Testis (tissue), 3 donors: ENCODE results near the gene ADAMTS14. TPM values are rescaled to one million over a fixed set of nuclear protein-coding genes. Genes with fewer than 3 reads are reported as not detected.

Experiments
- DNase-seq: peaks from one replicate; pipeline ENCODE4 v3.0.0-alpha.2; 2019
- H3K27ac ChIP-seq, 2 donors: fragments of 200-600 bp; sonication (generic); one replicate each; pipeline ENCODE4 v1.5.1; 2019
- H3K27me3 ChIP-seq: fragments of 200-600 bp; sonication (generic); one replicate; pipeline ENCODE4 v1.5.1; 2019
- H3K36me3 ChIP-seq: fragments of 200-600 bp; sonication (generic); one replicate; pipeline ENCODE4 v1.5.1; 2017; ENCODE audit warnings: low read depth; ENCODE audit errors: missing control alignments
- H3K4me1 ChIP-seq: fragments of 200-600 bp; sonication (generic); one replicate; pipeline ENCODE4 v1.5.1; 2019
- H3K4me3 ChIP-seq, 2 donors: fragments of 200-600 bp; sonication (generic); one replicate each; pipeline ENCODE4 v1.5.1; 2017 to 2019
- H3K9me3 ChIP-seq: fragments of 200-600 bp; sonication (generic); one replicate; pipeline ENCODE4 v1.5.1; 2017
- POLR2A ChIP-seq: fragments of 450-650 bp; IDR thresholded peaks from one replicate; pipeline ENCODE4 v1.6.1; 2017; ENCODE audit warnings: antibody characterized with exemption, mild to moderate bottlenecking, moderate library complexity
- WGBS, 2 donors: methylation state at CpG; one replicate each; pipeline ENCODE4 v1.1.5; 2018; 5-methylcytosine and 5-hydroxymethylcytosine counted together
- intact Hi-C: fragments of 100-400 bp; cut with DNase I; formaldehyde crosslinking; loops from one replicate; pipeline ENCODE4 v1.15.1; 2023; ENCODE audit warnings: low total_unique reads
- polyA plus RNA-seq: library from polyadenylated mRNA; stranded (reverse); fragments of 350-450 nt; fragmentation: Illumina TruSeq; extraction: RNeasy Lipid Tissue Mini Kit (QIAGEN cat#74804); gene quantifications from one replicate; pipeline ENCODE4 v1.2.3, GENCODE V29; 2014; ENCODE audit warnings: low read depth, low replicate concordance; ENCODE audit not compliant: insufficient read depth
- total RNA-seq, 2 donors: library from RNA; depleted of rRNA; stranded (reverse); fragments of >200 nt; gene quantifications; one replicate each; pipeline ENCODE4 v1.2.3, GENCODE V29; 2016
- TF ChIP-seq, protein P1 (sequence below), 3 experiments: fragments of 450-650 bp in 2 of 3; fragments of 200-600 bp in 1 of 3; sonication (generic) in 1 of 3; IDR thresholded peaks; one replicate each; pipeline ENCODE4 v1.5.1; 2016 to 2019; ENCODE audit warnings: antibody characterized with exemption in 3 of 3, mild to moderate bottlenecking in 2 of 3, moderate library complexity in 1 of 3

The ADAMTS14 gene
- total and polyA plus RNA-seq, 3 donors from 2014 or later = 0.63 to 0.93 (median 0.90) TPM

DNA sequence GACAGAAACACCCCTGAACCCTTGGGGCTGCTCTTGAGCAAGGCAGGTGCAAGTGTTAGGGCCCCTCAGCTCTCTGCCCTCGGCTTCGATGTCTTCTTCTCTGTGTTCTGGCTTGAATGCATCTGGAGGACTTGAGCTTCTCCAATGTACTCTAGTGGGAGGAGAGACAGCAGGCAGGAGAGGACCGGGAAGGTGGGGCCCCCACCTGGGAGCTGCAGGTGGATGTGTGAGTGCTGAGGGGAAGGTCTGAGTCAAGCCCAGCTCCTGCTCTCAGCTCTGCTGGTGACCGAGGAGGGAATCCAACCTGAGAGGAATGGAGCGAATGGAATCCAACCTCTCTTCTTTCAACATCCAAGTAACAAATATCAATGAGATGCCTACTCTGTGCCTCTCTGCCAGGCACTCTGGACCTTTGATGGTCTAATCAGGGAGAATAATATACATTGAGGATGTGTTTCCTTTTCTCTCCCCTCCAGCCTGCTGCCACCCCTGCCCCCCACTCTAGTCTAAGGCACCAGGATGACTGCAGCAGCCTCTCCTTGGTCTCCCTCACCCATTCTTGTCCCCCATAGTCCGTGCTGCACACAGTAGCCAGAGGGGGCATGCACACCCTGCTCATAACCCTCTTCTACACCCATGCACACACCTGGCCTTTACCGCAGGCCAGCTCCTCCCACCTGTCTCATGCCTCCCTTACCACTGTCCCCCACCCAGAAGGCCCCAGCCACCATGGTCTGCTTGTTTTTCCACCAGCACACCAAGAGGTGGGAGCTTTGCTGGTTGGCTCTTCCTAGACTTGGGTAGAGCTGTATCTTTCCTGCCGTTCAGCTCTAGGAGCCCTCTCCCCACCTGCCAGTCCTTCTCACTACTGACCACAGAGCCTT, 99.2 kb downstream of the ADAMTS14 start:
- H3K4me1 ChIP-seq = peaks cover 5% of the 10 kb centered on the region
- no peak overlapping the region for H3K4me3 ChIP-seq
- H3K9me3 ChIP-seq = no peaks in the 10 kb centered on the region
- peak; percentile 3 for DNase-seq
- intact Hi-C loops = no loop called here
- no peak overlapping the region for H3K27ac ChIP-seq
- TF ChIP-seq POLR2A = no peak
- TF ChIP-seq, protein P1, sequence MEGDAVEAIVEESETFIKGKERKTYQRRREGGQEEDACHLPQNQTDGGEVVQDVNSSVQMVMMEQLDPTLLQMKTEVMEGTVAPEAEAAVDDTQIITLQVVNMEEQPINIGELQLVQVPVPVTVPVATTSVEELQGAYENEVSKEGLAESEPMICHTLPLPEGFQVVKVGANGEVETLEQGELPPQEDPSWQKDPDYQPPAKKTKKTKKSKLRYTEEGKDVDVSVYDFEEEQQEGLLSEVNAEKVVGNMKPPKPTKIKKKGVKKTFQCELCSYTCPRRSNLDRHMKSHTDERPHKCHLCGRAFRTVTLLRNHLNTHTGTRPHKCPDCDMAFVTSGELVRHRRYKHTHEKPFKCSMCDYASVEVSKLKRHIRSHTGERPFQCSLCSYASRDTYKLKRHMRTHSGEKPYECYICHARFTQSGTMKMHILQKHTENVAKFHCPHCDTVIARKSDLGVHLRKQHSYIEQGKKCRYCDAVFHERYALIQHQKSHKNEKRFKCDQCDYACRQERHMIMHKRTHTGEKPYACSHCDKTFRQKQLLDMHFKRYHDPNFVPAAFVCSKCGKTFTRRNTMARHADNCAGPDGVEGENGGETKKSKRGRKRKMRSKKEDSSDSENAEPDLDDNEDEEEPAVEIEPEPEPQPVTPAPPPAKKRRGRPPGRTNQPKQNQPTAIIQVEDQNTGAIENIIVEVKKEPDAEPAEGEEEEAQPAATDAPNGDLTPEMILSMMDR (IDR thresholded peaks at IDR 0.05) = no peak
- no peaks in the 10 kb centered on the region for H3K36me3 ChIP-seq
- 93 to 96% methylated on average over 8 of the region's 8 CpGs for WGBS, 2 donors
- no peaks in the 10 kb centered on the region for H3K27me3 ChIP-seq

DNA sequence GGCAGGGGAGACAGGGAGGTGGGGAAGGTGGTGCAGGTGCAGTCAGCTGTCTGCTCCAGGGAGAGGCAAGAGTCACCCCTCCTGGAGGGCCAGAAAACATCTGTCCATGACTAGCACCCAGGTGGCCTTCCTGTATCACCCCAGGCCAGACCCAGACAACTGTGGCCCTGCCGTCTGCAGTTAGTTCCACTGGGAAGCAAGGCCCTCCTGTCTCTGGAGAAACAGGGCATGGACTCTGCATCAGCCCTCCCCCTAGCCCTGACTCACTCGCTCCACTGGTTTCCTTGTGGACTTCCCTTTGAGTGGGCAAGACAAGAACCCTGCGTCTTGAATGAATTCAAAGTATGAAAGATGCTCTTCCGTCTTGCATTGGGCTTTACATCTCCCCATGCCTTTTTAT, 100.3 kb downstream of the ADAMTS14 start:
- intact Hi-C loops = no loop called here
- no peak for TF ChIP-seq POLR2A
- TF ChIP-seq, protein P1 (IDR thresholded peaks at IDR 0.05) = no peak
- 81 to 88% methylated on average over 4 of the region's 4 CpGs for WGBS, 2 donors
- no peaks in the 10 kb centered on the region for H3K9me3 ChIP-seq
- H3K36me3 ChIP-seq = no peaks in the 10 kb centered on the region
- peaks cover 5% of the 10 kb centered on the region for H3K4me1 ChIP-seq
- no peaks in the 10 kb centered on the region for H3K27me3 ChIP-seq
- H3K27ac ChIP-seq = no peak overlapping the region
- DNase-seq = peak; percentile 2
- H3K4me3 ChIP-seq = no peak overlapping the region

DNA sequence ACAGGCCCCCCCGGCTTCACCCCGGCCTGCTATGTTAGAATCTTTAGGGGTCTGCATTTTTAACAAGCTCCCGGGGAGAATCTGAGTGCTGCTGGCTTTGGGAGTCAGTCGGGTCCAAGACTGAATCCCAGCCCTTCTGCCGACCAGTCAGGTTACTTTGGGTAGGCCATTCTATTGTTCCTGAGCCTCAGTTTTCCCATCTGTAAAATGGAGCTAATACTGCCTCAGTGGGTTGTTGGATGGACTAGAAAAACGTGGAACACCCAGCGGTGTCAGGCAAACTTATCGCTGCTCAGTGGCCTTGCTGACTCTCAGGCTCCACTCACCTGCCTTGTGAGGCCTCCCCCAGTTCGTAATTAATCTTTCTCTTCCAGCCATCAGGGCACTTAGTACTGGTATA, 101.2 kb downstream of the ADAMTS14 start:
- TF ChIP-seq, protein P1 (IDR thresholded peaks at IDR 0.05) = no peak
- Histone ChIP-seq H3K27me3 (no peaks in the 10 kb centered on the region), H3K27ac (no peak overlapping the region), H3K9me3 (no peaks in the 10 kb centered on the region), H3K36me3 (no peaks in the 10 kb centered on the region), H3K4me1 (peaks cover 5% of the 10 kb centered on the region), H3K4me3 (no peak overlapping the region)
- WGBS, 2 donors = 85 to 90% methylated on average over 8 to 9 of the region's 9 CpGs
- intact Hi-C loops = no loop called here
- DNase-seq = peak; percentile 2

DNA sequence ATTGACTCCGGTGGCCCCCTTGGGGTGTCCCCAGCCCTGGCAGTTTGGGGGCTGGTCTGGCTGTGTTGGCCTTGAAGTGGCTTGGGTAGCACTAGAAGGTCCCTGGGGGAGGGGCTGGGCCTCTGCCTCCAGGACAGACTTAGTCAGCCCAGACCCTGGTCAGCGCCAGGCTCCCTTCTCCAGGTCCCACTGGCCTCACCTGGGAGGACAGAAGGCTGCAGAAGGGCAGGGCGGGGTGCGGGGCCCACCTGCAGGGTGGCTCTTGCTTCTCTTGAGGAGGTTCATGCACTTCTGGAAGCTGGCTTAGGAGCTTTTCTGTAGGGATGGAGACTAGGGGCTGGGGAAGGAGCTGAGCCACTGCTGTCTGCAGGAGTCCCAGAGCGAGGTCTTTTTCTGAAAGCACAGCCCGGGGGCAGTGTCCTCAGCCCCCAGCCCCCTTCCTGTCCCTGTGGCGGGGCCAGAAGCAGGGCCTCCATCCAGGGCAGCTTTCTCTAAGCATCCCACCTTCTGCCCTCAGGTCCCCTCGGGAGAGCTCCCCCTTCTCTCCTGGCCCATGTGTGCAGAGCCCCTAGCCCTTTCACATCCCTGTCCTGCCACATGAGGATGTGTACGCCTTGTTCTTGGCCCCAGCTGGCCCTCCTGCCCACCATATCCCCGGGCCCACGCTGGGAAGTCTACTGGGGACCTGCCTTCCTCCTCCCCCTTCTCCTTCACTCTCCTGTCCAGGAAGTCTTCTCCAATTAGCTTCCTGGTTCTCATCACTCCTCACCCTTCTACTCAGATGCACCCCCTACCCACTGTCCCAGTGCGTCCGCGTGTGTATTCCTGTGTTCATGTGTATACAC, 101.9 kb downstream of the ADAMTS14 start:
- no peaks in the 10 kb centered on the region for H3K36me3 ChIP-seq
- no peak overlapping the region for H3K27ac ChIP-seq
- intact Hi-C loops = no loop called here
- no peaks in the 10 kb centered on the region for H3K9me3 ChIP-seq
- DNase-seq = peak; percentile 9
- H3K4me1 ChIP-seq = peaks cover 5% of the 10 kb centered on the region
- WGBS, 2 donors = 90 to 91% methylated on average over 11 to 14 of the region's 14 CpGs
- no peaks in the 10 kb centered on the region for H3K27me3 ChIP-seq
- TF ChIP-seq, protein P1 (IDR thresholded peaks at IDR 0.05) = no peak
- TF ChIP-seq POLR2A = no peak
- no peak overlapping the region for H3K4me3 ChIP-seq
